Vagina (tissue), 2 donors: ENCODE measurements around the gene DNAH12. TPM values are rescaled to one million over a fixed set of nuclear protein-coding genes. Genes with fewer than 3 reads are reported as not detected.
"Not testable (repeated sequence)": the region's sequence is repeated elsewhere in the genome, so short reads cannot be mapped to it uniquely, and the experiment has no call there.

Experiments
- DNase-seq, 2 donors: peaks; one replicate each; pipeline ENCODE4 v3.0.0-alpha.2; 2017; ENCODE audit errors: extremely low spot score in 2 of 2
- H3K27ac ChIP-seq: fragments of 200-600 bp; sonication (generic); one replicate; pipeline ENCODE4 v1.5.1; 2019
- H3K27me3 ChIP-seq: fragments of 200-600 bp; sonication (generic); one replicate; pipeline ENCODE4 v1.5.1; 2019
- H3K36me3 ChIP-seq, 2 donors: fragments of 200-600 bp; sonication (generic); one replicate each; pipeline ENCODE4 v1.5.1; 2017 to 2019
- H3K4me1 ChIP-seq: fragments of 200-600 bp; sonication (generic); one replicate; pipeline ENCODE4 v1.5.1; 2019
- H3K4me3 ChIP-seq, 2 donors: fragments of 200-600 bp; sonication (generic); 1 replicate in 1 of 2; 2 replicates in 1 of 2; pipeline ENCODE4 v1.5.1; 2016 to 2019
- H3K9me3 ChIP-seq: fragments of 200-600 bp; sonication (generic); one replicate; pipeline ENCODE4 v1.5.1; 2019
- CTCF ChIP-seq, 3 experiments: fragments of 450-650 bp in 2 of 3; fragments of 200-600 bp in 1 of 3; sonication (generic) in 1 of 3; IDR thresholded peaks; one replicate each; pipeline ENCODE4 v1.5.1; 2017 to 2019; ENCODE audit warnings: antibody characterized with exemption in 3 of 3, mild to moderate bottlenecking in 2 of 3, moderate library complexity in 2 of 3
- POLR2A ChIP-seq, 2 donors: fragments of 450-650 bp; IDR thresholded peaks; one replicate each; pipeline ENCODE4 v1.6.1; 2017; ENCODE audit warnings: antibody characterized with exemption in 2 of 2, mild to moderate bottlenecking in 2 of 2, moderate library complexity in 2 of 2
- POLR2AphosphoS5 ChIP-seq, 2 donors: sonication (generic); formaldehyde crosslinking; IDR thresholded peaks; one replicate each; pipeline ENCODE4 v1.9.0; 2017; ENCODE audit warnings: antibody characterized with exemption in 2 of 2, mild to moderate bottlenecking in 2 of 2, low read depth in 1 of 2; ENCODE audit not compliant: insufficient read depth in 1 of 2
- intact Hi-C: fragments of 100-400 bp; cut with DNase I; formaldehyde crosslinking; loops from one replicate; pipeline ENCODE4 v1.15.1; 2023
- total RNA-seq: library from RNA; depleted of rRNA; stranded (reverse); fragments of >200 nt; gene quantifications from one replicate; pipeline ENCODE4 v1.2.3, GENCODE V29; 2016

The DNAH12 gene
- total RNA-seq, 1 donor from 2014 or later, result 0.25 TPM

GRCh38 chr3:57383406-57383805 lies 160.7 kb downstream of the DNAH12 start:
- Histone ChIP-seq H3K27ac (no peak overlapping the region), H3K4me3 (no peak overlapping the region), H3K27me3 (no peaks in the 10 kb centered on the region), H3K9me3 (no peaks in the 10 kb centered on the region), H3K36me3 (no peaks in the 10 kb centered on the region), H3K4me1 (no peaks in the 10 kb centered on the region)
- DNase-seq, result no peak
- intact Hi-C loops, result no loop called here
- TF ChIP-seq POLR2AphosphoS5 (IDR thresholded peaks at IDR 0.05; ENCODE audit: insufficient read depth in 1 of 2, low read depth in 1 of 2) (no peak), POLR2A (IDR thresholded peaks at IDR 0.05) (no peak), CTCF (IDR thresholded peaks at IDR 0.05) (no peak)

- intact Hi-C loops, result no loop called here
- TF ChIP-seq POLR2AphosphoS5 (IDR thresholded peaks at IDR 0.05; ENCODE audit: insufficient read depth in 1 of 2, low read depth in 1 of 2) (no peak), CTCF (IDR thresholded peaks at IDR 0.05) (no peak), POLR2A (IDR thresholded peaks at IDR 0.05) (no peak)
- Histone ChIP-seq H3K4me3 (no peak overlapping the region), H3K27ac (no peak overlapping the region), H3K36me3 (no peaks in the 10 kb centered on the region), H3K9me3 (no peaks in the 10 kb centered on the region), H3K4me1 (no peaks in the 10 kb centered on the region), H3K27me3 (peaks cover under 1% of the 10 kb centered on the region)
- DNase-seq, result no peak
Measured at GRCh38 chr3:57382933-57383332, 161.2 kb downstream of the DNAH12 start.

DNA sequence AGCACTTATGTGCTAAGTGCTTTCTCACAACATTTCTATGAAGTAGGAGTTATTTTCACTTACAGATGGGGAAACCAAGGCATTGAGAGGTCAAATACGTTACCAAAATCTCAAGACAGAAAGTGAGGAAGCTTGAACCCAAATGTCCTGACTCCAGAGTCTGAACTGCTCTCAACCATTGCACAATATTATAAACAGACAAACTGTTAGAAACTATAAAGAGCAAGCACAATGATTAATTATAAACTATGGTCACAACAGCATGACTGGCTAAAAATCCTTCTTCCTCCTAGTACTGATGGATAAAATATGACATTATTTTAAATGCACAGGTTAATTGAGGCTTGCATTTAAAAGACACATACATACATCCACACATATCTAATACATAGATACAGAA lies 173.8 kb downstream of the DNAH12 start:
- Histone ChIP-seq H3K4me3 (no peak overlapping the region), H3K36me3 (no peaks in the 10 kb centered on the region), H3K9me3 (no peaks in the 10 kb centered on the region), H3K27me3 (no peaks in the 10 kb centered on the region), H3K27ac (no peak overlapping the region), H3K4me1 (no peaks in the 10 kb centered on the region)
- no peak for DNase-seq
- intact Hi-C loops, result no loop called here
- no peak for TF ChIP-seq POLR2A (IDR thresholded peaks at IDR 0.05)
- TF ChIP-seq POLR2AphosphoS5 (IDR thresholded peaks at IDR 0.05; ENCODE audit: insufficient read depth in 1 of 2, low read depth in 1 of 2), result no peak
- no peak for TF ChIP-seq CTCF (IDR thresholded peaks at IDR 0.05)

DNA sequence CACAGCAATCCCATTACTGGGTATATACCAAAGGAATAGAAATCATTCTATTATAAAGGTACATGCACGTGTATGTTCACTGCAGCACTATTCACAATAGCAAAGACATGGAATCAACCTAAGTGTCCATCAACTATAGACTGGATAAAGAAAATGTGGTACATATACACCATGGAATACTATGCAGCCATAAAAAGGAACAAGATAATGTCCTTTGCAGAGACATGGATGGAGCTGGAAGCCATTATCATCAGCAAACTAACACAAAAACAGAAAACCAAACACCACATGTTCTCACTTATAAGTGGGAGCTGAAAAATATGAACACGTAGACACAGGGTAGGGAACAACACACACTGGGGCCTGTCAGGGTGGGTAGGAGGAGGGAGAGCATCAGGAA lies 179.1 kb downstream of the DNAH12 start:
- H3K27me3 ChIP-seq, H3K4me3 ChIP-seq, H3K9me3 ChIP-seq, H3K4me1 ChIP-seq, H3K36me3 ChIP-seq, intact Hi-C loops, DNase-seq, H3K27ac ChIP-seq: not testable (repeated sequence)

GRCh38 chr3:57356275-57356674 lies 187.9 kb downstream of the DNAH12 start:
- H3K27ac ChIP-seq, H3K4me1 ChIP-seq, DNase-seq, intact Hi-C loops, H3K9me3 ChIP-seq, H3K4me3 ChIP-seq, H3K36me3 ChIP-seq, H3K27me3 ChIP-seq: not testable (repeated sequence)

DNA sequence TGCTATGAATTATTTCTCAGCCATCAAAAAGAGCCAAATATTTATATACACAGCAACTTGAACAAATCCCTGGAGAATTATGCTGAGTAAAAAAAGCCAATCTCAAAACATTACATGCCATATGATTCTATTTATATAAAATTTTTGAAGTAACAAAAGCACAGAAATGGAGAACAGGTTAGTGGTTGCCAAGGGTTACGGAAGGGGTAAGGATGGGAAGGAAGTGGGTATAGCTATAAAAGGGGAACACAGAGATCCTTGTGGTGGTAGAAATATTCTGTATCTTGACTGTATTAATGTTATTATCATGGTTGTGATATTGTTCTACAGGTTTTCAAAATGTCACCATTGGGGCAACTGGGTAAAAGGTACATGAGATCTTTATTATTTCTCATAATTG lies 189.4 kb downstream of the DNAH12 start:
- H3K4me1 ChIP-seq, result no peaks in the 10 kb centered on the region
- no peak overlapping the region for H3K27ac ChIP-seq
- no peaks in the 10 kb centered on the region for H3K36me3 ChIP-seq
- no peak for TF ChIP-seq POLR2AphosphoS5 (IDR thresholded peaks at IDR 0.05; ENCODE audit: insufficient read depth in 1 of 2, low read depth in 1 of 2)
- no peak for TF ChIP-seq POLR2A (IDR thresholded peaks at IDR 0.05)
- no peak for TF ChIP-seq CTCF (IDR thresholded peaks at IDR 0.05)
- intact Hi-C loops, result no loop called here
- no peak overlapping the region for H3K4me3 ChIP-seq
- H3K9me3 ChIP-seq, result no peaks in the 10 kb centered on the region
- no peaks in the 10 kb centered on the region for H3K27me3 ChIP-seq
- DNase-seq, result no peak
